GM19455 (cell line): ENCODE results near the gene ELAVL3.
"Not testable (repeated sequence)": the region's sequence is repeated elsewhere in the genome, so short reads cannot be mapped to it uniquely, and the experiment has no call there.

Experiments used
- ATAC-seq: cut with Tn5 transposase; IDR thresholded peaks from one replicate; pipeline ENCODE4 v1.9.1; 2021; ENCODE audit not compliant: unreplicated experiment

ELAVL3 gene

DNA sequence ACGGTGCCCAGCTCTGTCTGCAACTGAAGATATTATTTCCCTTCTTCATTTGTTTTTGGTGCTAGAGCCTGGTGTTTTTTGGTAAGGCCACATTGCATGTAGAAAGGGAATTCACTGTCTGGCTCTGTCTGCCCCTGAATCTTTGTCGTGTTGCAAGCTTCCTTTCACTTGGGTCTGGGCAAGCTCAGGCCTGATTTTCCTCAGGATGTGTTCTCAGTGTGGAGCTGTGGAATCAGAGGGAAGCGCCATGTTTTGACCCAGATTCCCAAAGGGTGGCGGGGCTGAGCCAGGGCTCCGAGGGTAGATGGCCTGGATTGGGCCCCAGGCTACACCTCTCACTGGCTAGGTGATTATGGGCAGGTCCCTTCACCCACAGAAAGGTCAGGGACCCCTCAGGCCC lies 36.8 kb downstream of the ELAVL3 start:
- ATAC-seq, result no peak

DNA sequence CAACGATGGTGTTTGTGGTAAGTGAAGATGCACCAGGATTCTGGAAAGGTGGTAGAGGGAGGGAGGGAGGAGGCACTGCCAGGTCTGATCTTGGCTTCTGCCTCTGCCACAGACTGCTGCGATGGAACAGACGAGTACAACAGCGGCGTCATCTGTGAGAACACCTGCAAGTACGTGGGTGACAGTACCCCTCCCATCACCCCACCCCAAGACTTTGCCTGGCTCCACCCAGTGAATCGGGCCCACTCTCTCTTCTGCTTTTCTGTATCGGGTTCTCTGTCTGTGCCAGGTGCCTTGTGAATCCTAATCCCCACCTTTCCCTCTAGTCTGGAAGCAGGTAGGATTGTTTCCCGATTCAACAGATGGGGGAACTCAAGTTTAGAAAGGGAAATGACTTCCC lies 42.9 kb downstream of the ELAVL3 start:
- ATAC-seq, result no peak

DNA sequence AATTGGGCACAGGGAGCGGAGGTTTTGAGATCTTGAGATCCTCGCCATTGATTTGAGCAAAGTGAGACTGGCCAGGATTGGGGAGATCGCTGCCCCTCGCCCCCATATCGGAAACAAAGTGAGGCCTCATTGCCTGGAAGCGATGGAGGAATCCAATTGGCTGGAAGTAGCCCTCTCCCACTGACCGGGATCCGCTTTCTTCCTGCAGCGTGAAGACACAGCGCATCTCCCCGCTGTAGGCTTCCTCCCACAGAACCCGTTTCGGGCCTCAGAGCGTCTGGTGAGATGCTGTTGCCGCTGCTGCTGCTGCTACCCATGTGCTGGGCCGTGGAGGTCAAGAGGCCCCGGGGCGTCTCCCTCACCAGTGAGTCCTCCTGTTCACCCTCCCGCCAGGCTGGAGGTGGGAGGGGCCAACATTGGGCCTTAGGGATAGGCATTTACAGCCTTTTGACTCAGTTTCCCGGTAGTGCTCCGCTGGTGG lies 45.0 kb downstream of the ELAVL3 start:
- ATAC-seq, result no peak

GRCh38 chr19:11435057-11435832 lies 45.6 kb downstream of the ELAVL3 start, which contains the start of the genes ODAD3 and PRKCSH:
TSS of gene ODAD3 (minus strand) at chr19:11435121. CDS start at chr19:11435016, 105 bp downstream.
TSS of gene PRKCSH (plus strand) at chr19:11435635. CDS start at chr19:11436118, 483 bp downstream.
- peak; percentile 88 for ATAC-seq

DNA sequence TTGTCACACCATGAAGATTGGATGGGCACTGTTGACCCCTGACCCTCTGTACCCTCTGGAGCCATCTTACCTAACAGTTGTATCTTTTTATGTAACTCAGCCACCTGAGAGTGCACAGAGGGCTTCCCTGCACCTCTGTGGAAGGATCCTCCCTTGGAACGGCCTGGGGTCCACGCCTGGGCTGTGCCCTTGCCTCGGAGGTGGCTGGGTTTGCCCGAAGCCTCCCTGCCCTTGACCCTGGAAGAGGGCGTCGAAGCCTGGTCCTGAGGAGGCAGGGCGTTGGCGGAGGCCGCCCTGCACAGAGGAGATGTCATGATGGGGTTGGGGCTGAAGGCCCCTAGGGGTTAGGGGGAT lies 46.2 kb downstream of the ELAVL3 start:
- ATAC-seq, result peak; percentile 26

DNA sequence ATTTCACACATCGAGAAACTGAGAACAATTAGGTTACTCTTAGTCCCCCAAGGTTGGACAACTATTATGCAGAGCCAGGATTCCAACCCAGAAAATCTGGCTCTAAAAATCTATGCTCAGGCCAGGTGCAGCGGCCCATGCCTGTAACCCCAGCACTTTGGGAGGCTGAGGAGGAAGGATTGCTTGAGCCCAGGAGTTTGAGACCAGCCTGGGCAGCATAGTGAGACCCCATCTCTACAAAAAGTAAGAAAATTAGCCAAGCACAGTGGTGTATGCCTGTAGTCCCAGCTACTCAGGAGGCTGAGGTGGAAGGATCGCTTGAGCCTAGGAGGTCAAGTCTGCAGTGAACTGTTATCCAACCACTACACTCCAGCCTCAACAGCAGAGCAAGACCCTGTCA lies 47.3 kb downstream of the ELAVL3 start:
- ATAC-seq, result not testable (repeated sequence)

- ATAC-seq, result no peak
Observed at GRCh38 chr19:11426656-11427055, 54.2 kb downstream of the ELAVL3 start.

DNA sequence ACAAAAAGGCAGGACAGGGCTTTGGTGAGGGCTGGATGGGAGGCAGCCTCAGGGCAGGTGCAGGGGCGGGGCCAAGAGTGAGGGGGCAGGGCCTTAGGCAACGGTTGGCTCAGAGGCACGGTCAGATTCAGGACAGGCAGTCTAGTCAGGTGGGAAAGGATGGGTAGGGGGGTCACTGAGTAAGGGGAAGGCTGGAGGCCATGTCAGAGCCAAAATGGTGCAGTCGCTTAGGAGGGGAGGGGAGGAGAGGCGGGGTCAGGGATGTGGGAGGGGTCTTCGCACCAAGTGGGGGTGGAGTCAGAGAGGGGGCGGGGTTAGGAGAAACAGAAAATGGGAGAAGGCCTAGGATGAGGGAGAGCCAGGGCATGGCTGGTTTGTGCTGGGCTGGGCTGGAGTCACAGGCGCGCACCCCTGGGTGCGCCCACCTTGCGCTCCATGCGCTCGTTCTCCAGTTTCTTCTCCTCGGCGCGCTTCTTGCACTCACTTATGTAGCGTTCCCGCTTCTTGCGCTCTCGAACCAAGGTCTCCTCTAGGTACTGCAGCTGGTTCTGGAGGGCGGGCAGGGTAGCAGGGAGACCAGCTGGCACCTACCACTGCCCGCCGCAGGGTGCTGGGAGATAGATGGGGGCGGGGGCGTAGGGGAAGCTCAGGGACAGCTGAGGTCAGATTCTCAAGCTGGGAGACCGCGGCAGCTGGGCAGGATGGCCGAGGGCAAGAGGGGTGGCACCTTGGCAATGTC lies 55.0 kb downstream of the ELAVL3 start:
- ATAC-seq, result no peak

GRCh38 chr19:11423791-11424181 lies 57.1 kb downstream of the ELAVL3 start:
- no peak for ATAC-seq

DNA sequence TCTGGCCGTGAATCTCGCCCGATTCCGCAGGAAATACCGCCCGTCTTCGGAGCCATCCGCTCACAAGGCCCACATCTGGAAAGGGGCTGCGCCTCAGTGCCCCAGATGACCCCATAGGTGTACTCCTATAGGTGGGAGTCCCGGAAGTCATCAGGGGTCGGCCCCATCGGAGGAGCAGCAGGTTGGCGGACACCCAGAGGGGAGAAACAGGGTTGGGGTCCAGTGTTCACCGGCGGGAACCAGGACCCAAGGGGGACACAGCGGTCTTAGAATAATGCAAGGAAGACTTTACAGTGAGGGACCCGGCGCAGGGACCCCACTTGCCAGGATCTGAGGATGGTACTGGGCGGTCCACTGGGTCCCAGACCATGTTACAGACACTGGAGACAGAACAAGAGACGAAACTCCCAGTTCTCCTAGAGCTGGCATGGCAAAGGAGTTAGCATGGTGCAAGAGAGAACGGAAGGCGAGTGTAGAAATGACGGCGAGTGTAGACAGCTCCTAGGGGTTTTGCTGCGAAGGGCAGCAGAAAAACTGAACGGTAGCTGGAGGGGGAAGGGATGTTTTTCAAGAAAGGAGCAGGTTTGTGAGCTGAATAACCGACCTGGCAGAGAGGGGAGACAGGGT lies 57.6 kb downstream of the ELAVL3 start:
- no peak for ATAC-seq

DNA sequence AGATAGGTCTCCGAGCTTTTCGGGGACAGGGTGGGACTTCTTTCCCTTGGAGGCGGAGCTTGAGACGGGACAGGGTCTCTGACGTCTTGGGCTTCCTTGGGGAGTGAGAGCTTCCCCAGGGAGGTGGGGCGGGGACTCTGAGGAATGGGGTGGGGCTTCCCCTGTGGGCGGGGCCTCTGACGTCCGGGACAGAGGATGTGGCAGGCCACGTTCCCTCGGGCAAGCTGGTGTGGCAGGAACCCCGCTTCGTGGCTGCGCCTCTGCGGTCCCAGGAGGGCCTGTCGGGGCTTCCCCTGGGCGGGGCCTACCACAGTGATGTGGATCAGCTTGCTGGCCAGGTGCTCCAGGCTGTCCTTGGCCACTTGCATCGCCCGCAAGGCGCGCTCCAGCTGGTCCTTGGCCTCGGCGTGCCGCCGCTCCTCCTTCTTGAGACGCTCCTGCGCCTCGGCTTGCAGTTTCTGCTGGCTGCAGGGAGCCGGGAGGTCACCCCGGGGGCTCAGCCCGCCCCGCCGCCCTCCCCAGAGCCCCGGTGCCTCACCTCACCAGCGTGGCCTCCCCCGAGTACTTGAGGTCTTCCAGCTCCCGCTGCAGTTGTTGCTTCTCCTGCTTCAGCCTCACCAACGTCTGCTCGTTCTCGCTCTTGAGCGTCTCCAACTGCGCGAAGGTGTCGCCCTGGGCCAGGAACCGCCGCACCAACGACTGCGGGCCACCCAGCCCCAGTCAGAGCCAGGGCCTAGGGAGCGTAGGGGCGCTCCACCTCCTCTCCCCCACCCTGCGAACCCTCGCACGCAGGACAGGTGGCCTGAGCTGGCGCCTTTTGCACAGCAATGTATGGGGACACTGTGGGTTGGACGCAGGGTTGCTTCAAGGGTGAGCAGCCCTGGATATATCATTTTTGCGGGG lies 58.4 kb downstream of the ELAVL3 start:
- ATAC-seq, result no peak

DNA sequence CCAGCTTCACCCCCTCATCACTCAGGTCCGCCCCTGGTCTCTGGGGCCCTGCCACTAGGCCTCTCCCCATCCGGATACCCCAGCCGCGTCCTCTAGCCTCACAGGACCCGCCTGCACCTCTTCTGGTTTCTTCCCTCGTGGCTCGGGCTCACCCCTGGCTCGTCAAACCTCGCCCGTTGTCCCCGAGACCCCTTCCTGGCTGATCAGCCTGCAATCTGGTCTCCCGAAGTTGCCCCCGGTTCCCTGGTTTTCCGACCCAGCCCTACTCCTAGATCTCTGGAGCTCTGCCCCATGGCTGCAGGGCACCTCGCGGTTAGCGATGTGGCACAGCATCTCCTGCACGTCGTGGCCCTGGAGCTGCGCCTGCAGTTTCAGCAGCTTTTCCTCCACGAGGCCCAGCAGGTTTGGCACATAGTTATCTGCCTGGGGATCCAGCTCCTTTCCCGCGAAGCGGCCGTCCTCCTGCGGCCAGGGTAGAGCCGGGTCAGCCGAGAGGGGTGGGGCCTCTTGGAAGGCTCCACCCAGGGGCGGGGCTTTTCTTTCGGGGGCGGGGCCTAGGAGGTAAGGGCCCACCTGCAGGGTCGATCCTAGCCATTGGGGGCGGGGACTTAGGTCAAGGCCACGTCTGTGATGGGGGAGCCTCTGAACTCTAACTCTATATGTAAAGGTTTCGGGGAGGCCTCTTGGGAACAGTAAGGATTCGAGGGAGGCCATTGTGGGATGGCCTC lies 59.3 kb downstream of the ELAVL3 start:
- no peak for ATAC-seq

DNA sequence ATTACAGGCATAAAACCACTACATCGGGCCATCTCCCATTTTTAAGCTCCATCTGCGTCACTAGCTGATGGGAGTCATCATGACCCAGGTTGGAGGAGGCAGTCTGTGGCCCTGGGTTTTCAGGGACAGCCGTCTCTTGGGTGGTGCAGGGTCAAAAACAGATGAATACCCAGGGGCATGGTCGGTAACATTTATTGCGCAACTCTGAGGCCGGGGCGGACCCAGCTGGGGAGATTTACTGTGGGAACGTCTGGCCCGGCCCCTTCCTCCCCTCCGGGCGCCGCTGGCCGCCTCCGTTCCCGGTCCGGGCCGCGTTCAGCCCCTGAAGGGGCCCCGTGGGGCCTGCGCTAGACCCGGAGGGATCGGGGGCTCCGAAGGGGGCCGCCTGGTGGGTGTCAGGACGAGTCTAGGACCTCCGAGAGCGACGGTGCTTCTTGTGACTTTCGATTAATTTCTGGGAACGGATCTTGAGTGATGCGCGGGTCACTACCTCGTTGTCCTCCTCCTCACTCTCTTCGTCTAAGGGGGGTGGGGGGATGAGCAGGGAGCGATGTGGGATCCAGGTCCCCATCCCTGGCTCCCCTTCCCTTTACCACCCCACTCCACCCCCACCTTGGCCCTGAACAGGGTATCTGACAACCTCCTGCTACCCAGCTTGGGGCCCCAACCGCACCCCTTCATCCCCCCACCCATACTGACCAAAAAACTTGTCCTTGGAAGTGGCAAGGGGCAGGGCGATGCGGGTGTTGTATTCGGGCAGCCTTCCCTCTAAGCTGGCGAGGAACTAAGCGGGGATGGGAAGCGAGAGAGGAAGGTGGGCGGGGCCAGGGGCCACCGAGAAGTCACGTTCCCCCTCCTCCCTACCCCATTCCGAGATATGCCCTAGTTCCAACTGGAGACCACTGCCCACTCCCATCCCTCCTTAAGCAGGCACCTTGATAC lies 60.1 kb downstream of the ELAVL3 start:
- no peak for ATAC-seq

GRCh38 chr19:11418549-11419506 lies 62.0 kb downstream of the ELAVL3 start, which contains the start of gene RGL3:
TSS of gene RGL3 (minus strand) at chr19:11419314. CDS start at chr19:11419278, 36 bp downstream.
- no peak for ATAC-seq

- ATAC-seq, result no peak
Observed at GRCh38 chr19:11418094-11418548, 62.7 kb downstream of the ELAVL3 start.

- ATAC-seq, result no peak
Observed at GRCh38 chr19:11416346-11417052, 64.3 kb downstream of the ELAVL3 start.

- ATAC-seq, result no peak
Observed at GRCh38 chr19:11414544-11414943, 66.3 kb downstream of the ELAVL3 start.
